Suprapubic skin (tissue), 4 donors: Measurements from ENCODE around the gene PNLIPRP1. TPM values are rescaled to one million over a fixed set of nuclear protein-coding genes. Genes with fewer than 3 reads are reported as not detected.

Experiments
- DNase-seq, 2 donors: peaks; one replicate each; pipeline ENCODE4 v3.0.0-alpha.2; 2019; ENCODE audit warnings: low spot score in 2 of 2
- H3K27ac ChIP-seq: fragments of 200-600 bp; sonication (generic); one replicate; pipeline ENCODE4 v1.5.1; 2019
- H3K27me3 ChIP-seq: fragments of 200-600 bp; sonication (generic); one replicate; pipeline ENCODE4 v1.5.1; 2019
- H3K36me3 ChIP-seq: fragments of 200-600 bp; sonication (generic); one replicate; pipeline ENCODE4 v1.5.1; 2019
- H3K4me1 ChIP-seq: fragments of 200-600 bp; sonication (generic); one replicate; pipeline ENCODE4 v1.5.1; 2019
- H3K4me3 ChIP-seq: fragments of 200-600 bp; sonication (generic); one replicate; pipeline ENCODE4 v1.5.1; 2019; ENCODE audit warnings: mild to moderate bottlenecking
- H3K9me3 ChIP-seq: fragments of 200-600 bp; sonication (generic); one replicate; pipeline ENCODE4 v1.5.1; 2019
- EP300 ChIP-seq: sonication (generic); formaldehyde crosslinking; IDR thresholded peaks from one replicate; pipeline ENCODE4 v1.6.1; 2017; ENCODE audit warnings: antibody characterized with exemption
- POLR2A ChIP-seq, 2 donors: fragments of 450-650 bp; IDR thresholded peaks; one replicate each; pipeline ENCODE4 v1.6.1; 2017; ENCODE audit warnings: antibody characterized with exemption in 2 of 2, mild to moderate bottlenecking in 2 of 2, moderate library complexity in 2 of 2
- POLR2AphosphoS5 ChIP-seq, 3 donors: sonication (generic); formaldehyde crosslinking; IDR thresholded peaks; one replicate each; pipeline ENCODE4 v1.6.1; 2017; ENCODE audit warnings: antibody characterized with exemption in 3 of 3
- WGBS: methylation state at CpG from one replicate; pipeline ENCODE4 v1.1.5; 2018; 5-methylcytosine and 5-hydroxymethylcytosine counted together
- total RNA-seq, 4 donors: library from RNA; depleted of rRNA; stranded (reverse); fragments of >200 nt; gene quantifications; one replicate each; pipeline ENCODE4 v1.1.0, GENCODE V29; 2016
- TF ChIP-seq, protein P1 (sequence below), 2 donors: fragments of 200-600 bp in 1 of 2; fragments of 450-650 bp in 1 of 2; sonication (generic) in 1 of 2; IDR thresholded peaks; one replicate each; pipeline ENCODE4 v1.5.1; 2016 to 2019; ENCODE audit warnings: antibody characterized with exemption in 2 of 2, mild to moderate bottlenecking in 1 of 2, moderate library complexity in 1 of 2

Gene PNLIPRP1
- total RNA-seq, 4 donors from 2014 or later, result not detected

DNA sequence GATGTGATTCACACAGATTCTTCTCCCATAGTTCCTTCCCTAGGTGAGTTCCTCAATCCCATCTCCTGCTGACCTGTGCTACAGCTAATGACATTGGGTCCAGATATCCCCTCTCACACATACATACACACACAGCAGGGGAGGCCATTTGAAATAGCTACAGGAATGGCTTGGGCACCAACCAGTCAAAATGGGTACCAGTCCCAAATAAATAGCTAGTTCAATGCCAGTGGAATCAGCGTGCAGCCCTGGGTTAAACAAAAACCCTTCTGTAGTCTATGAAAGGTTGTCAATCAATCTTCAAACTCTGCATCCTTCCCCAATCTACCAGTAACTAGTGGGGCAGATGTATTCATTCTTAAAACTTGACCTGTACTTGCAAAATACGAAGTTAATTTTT, 39.3 kb downstream of the PNLIPRP1 start:
- DNase-seq, result no peak
- Histone ChIP-seq H3K36me3 (no peaks in the 10 kb centered on the region), H3K27ac (no peak overlapping the region), H3K4me3 (no peak overlapping the region), H3K4me1 (peaks cover 6% of the 10 kb centered on the region), H3K9me3 (no peaks in the 10 kb centered on the region), H3K27me3 (peaks cover 29% of the 10 kb centered on the region)
- 90% methylated on average over 2 of the region's 2 CpGs for WGBS
- TF ChIP-seq POLR2AphosphoS5 (IDR thresholded peaks at IDR 0.05) (no peak), EP300 (no peak), POLR2A (IDR thresholded peaks at IDR 0.05) (no peak)
- TF ChIP-seq, protein P1, sequence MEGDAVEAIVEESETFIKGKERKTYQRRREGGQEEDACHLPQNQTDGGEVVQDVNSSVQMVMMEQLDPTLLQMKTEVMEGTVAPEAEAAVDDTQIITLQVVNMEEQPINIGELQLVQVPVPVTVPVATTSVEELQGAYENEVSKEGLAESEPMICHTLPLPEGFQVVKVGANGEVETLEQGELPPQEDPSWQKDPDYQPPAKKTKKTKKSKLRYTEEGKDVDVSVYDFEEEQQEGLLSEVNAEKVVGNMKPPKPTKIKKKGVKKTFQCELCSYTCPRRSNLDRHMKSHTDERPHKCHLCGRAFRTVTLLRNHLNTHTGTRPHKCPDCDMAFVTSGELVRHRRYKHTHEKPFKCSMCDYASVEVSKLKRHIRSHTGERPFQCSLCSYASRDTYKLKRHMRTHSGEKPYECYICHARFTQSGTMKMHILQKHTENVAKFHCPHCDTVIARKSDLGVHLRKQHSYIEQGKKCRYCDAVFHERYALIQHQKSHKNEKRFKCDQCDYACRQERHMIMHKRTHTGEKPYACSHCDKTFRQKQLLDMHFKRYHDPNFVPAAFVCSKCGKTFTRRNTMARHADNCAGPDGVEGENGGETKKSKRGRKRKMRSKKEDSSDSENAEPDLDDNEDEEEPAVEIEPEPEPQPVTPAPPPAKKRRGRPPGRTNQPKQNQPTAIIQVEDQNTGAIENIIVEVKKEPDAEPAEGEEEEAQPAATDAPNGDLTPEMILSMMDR (IDR thresholded peaks at IDR 0.05), result no peak

DNA sequence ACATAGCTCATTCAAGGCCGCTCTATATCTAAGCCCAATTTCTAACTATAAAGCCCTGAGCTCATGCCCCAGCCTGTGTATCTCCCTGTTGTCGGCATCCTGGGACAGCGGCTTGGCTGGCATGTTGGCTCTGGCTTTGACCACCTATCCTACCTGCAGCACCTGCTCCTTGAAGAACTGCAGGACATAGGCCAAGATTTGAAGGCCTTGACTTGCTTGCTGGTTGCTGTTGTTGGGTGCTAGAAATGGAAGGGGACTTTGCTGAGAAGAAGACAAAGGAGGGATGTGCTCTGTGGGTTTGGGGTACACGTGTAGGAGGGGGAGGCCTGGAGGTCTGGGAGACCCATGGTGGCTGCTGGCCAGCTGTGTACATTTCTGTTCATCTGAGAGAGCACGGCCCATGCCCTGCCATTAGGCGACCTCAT, 41.1 kb downstream of the PNLIPRP1 start:
- H3K4me1 ChIP-seq, result peaks cover 6% of the 10 kb centered on the region
- TF ChIP-seq POLR2AphosphoS5 (IDR thresholded peaks at IDR 0.05) (no peak), EP300 (no peak)
- TF ChIP-seq, protein P1 (IDR thresholded peaks at IDR 0.05), result no peak
- H3K27me3 ChIP-seq, result peaks cover 16% of the 10 kb centered on the region
- DNase-seq, result no peak
- no peak overlapping the region for H3K4me3 ChIP-seq
- H3K9me3 ChIP-seq, result no peaks in the 10 kb centered on the region
- WGBS, result 84% methylated on average over 6 of the region's 6 CpGs
- no peak overlapping the region for H3K27ac ChIP-seq
- H3K36me3 ChIP-seq, result no peaks in the 10 kb centered on the region

DNA sequence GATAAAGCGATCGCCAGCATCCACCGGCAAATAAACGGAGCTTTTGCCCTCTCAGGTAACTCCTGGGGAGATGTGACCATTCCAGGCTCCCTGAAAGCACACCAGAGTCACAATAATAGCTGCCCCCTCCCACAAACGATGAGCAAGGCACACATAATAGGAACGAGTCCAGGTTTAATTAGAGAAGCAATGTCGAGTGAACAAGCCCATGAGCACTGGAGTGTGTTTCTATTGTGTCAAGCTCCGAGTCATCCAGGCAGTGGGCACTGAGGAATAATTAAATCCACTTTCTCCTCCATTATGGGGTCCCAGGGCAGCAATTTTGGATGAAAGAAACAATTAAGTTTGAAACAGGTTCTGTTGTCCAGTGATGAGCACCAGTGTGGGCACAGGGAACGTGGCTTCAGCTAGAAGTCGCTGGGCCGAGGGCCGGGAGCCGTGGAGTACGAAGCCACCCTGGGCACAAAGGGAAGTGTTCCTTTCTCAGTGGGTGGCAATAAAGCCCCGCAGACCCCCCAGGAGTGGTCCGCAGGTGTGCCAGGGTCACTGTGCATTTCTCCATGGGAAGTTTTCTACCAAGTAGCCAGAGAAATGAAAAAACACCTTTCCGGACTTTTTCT, 41.9 kb downstream of the PNLIPRP1 start:
- 88% methylated on average over 17 of the region's 17 CpGs for WGBS
- TF ChIP-seq EP300, result no peak
- no peak for TF ChIP-seq POLR2A (IDR thresholded peaks at IDR 0.05)
- no peak for TF ChIP-seq POLR2AphosphoS5 (IDR thresholded peaks at IDR 0.05)
- TF ChIP-seq, protein P1 (IDR thresholded peaks at IDR 0.05), result no peak
- H3K9me3 ChIP-seq, result no peaks in the 10 kb centered on the region
- H3K36me3 ChIP-seq, result no peaks in the 10 kb centered on the region
- H3K4me3 ChIP-seq, result no peak overlapping the region
- H3K4me1 ChIP-seq, result peaks cover 1% of the 10 kb centered on the region
- no peak overlapping the region for H3K27ac ChIP-seq
- peaks cover 8% of the 10 kb centered on the region for H3K27me3 ChIP-seq
- DNase-seq, result no peak

DNA sequence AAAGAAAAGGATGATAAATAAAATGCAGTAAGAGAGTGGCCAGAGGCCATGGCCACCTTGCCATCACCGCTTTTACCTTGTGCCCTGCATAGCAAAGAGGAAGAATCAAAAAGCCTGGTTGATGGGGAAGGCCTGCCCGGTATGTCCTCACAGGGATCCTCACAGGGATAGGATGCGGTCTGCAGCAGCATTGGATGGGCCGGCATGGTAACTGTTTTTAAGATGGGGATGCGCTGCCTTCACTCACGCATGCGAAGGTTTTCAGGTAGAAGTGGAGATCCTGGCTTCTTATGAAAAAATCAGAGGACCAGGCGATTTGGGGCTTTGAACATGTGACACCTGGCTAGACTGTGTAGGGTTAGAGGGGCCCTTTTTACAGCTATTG, 42.4 kb downstream of the PNLIPRP1 start:
- DNase-seq, result no peak

More for the DNA sequence above, 42.4 kb downstream of the PNLIPRP1 start:
- Histone ChIP-seq H3K27me3 (peaks cover 4% of the 10 kb centered on the region), H3K27ac (no peak overlapping the region), H3K9me3 (no peaks in the 10 kb centered on the region), H3K4me3 (no peak overlapping the region), H3K36me3 (no peaks in the 10 kb centered on the region), H3K4me1 (no peaks in the 10 kb centered on the region)
- WGBS, result 100% methylated on average over 8 of the region's 8 CpGs
- TF ChIP-seq, protein P1 (IDR thresholded peaks at IDR 0.05), result no peak
- TF ChIP-seq POLR2A (IDR thresholded peaks at IDR 0.05) (no peak), EP300 (no peak), POLR2AphosphoS5 (IDR thresholded peaks at IDR 0.05) (no peak)
